Measurements from ENCODE around the gene MYT1.

DNA sequence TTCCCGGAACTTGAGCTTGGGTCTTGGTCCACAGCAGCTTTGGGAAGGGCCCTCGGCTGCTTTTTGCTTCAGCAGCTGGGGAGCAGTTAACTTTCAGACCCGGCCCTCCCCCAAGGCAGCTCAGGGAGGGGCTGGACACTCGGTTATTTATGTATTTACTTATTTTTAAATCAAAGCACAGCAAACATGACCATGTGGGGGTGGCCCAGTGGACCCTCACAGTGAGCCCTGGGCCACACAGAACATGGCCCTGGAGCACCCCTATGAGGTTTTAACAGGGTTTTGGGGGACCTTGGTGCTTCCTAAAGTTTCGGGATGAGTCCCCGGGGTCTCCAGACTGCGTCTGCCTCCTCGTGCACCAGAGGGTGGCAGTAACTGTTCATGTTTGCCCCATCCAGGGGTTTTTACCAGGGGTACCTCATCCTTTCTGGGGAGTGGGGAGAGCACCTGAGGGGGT, 30.3 kb upstream of the MYT1 start:
- TF ChIP-seq, protein P1, sequence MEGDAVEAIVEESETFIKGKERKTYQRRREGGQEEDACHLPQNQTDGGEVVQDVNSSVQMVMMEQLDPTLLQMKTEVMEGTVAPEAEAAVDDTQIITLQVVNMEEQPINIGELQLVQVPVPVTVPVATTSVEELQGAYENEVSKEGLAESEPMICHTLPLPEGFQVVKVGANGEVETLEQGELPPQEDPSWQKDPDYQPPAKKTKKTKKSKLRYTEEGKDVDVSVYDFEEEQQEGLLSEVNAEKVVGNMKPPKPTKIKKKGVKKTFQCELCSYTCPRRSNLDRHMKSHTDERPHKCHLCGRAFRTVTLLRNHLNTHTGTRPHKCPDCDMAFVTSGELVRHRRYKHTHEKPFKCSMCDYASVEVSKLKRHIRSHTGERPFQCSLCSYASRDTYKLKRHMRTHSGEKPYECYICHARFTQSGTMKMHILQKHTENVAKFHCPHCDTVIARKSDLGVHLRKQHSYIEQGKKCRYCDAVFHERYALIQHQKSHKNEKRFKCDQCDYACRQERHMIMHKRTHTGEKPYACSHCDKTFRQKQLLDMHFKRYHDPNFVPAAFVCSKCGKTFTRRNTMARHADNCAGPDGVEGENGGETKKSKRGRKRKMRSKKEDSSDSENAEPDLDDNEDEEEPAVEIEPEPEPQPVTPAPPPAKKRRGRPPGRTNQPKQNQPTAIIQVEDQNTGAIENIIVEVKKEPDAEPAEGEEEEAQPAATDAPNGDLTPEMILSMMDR (IDR thresholded peaks at IDR 0.05) = no peak
- no peak for TF ChIP-seq POLR2A (IDR thresholded peaks at IDR 0.05)

Data from uterus (tissue), 2 donors.